D341Med (cell line): ENCODE results near the gene RXFP2.
A peak's percentile ranks its signal among the peaks of the same experiment; 100 is the strongest.

Experiments
- DNase-seq: peaks from one replicate; pipeline ENCODE4 v3.0.0; 2012; ENCODE audit warnings: low spot score

The RXFP2 gene

DNA sequence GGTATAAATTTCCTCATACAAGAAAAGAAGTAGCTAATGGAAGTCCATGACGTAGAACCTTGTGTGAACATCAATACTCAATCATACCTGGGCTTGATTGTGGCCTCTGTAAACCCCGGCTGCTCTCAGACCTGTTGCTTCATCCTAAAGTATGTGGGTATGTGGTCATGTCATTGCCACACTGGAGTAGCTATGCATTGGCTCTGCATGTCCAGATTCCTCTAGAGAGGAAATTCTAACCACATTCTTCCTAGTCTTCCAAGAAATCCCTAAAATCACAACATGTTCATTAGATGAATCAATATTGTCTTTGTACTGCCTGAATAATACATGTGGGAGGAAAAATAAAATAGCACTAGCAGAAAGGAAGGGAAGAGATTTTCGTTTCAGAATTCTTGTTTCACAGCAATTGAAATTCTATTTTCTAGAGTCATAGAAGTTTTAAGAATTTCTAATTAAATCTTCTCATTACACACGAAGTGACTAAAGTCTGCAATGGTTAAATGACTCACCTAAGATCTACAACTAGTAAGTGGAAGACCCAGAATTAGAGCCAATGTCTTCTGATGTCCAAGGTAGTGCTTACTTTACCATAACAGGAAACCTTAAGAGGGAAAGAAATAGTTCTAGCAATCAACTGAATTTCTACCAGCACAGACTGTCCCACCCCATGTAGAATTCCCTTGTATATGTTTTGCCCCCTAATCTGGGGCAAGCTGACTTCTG is 28.0 kb downstream of the RXFP2 start:
- DNase-seq = no peak

DNA sequence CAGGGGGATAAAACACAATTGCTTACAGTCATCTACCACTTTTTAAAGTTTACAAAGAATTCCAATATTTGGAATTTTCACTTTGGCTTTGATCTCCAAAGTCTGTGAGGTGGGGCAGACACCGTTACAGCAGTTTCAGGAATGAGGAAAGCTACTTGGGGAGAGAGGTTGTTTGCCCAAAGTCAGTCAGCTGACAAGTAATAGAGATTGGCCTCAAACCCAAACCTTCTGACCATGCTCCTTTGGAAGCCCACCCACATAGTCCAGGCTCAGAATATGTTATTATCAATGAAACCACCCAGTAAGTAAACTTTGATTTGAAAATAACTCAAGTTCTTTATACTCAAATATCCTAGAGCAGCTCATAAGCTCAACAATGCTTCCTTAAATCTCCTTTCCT is 29.0 kb downstream of the RXFP2 start:
- no peak for DNase-seq

GRCh38 chr13:31769575-31769974 is 30.2 kb downstream of the RXFP2 start:
- DNase-seq = no peak

GRCh38 chr13:31772231-31772630 is 32.9 kb downstream of the RXFP2 start:
- no peak for DNase-seq

DNA sequence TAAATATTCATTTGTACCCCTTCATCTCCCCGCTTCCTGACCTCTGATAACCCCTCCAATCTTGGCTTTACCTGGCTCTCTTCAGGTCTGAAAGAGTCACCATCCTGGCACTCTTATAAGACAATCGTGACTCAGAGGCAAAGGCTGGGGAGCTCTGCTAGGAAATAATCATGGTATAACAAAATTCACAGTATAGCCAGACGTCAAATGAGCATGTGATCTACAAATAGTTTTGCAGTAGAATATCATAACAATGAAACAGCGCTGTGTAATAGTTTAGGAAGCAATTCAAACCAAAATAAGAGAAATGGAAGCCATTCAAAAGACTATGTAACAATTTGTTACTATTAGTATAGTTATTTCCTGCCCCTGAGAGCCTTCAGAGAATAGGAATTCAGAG is 34.2 kb downstream of the RXFP2 start:
- no peak for DNase-seq

DNA sequence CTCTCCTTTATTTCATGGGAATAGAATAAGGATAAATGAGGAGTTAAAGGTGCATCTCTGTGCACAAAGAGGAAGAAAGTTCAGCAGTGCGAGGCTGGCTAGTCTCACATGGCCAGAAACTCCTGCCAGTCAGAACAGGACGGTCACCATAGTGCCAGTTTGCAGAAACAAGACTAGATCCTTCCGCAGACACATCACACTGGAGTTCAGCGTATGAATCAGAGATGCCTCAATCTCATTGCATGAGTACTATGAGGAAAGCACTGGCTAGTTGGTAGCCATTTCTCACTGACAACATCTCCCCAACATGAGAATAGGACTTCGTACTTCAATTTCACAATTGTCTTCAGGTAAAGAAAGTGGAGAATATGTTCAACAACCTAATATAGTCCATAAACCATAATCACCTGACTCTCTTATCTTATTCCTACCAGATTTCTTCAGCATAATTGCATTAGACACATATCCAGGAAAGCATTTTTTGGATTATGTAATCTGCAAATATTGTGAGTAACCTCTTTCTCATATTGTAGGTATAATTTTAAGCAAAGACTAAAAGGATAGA is 34.9 kb downstream of the RXFP2 start:
- DNase-seq = no peak

- DNase-seq = no peak
These were observed 35.8 kb downstream of the RXFP2 start for GRCh38 chr13:31775148-31775547.

GRCh38 chr13:31775686-31776085 is 36.4 kb downstream of the RXFP2 start:
- no peak for DNase-seq

DNA sequence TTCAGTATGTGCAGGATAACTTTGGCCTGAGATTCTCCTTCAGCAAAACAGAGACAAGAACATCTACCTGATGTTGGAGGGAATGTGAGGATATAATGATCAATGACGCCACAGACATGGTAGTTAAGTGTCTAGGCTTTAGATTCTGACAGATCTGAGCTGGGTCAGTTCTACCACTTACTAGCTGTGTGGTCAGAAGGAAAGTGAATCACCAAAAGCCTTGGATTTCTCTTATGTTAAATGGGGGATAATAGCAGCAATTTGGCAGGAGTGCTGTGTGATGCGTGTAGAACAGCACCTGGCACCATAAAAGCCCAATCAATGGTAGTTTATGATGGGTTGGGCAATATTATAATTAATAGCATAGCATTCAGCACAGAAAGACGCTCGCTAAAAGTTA is 41.7 kb downstream of the RXFP2 start:
- no peak for DNase-seq

DNA sequence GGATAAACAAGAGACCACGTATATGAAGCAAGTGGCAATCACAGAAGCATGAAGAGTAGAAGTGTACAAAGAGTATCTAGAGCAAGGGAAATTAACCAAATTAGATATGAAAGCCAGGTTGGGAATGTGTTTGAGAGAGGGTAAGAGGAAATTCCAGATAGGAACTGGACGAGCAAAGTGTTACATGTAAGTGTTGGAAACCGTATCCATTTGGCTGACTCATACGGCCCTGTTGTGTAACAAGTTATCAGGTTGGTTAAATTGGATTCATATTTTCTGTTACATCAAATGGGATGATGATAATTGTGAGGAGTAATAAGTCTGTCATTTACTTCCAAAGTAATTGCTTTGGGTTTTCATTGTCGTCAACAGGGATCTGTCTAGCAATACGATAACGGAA is 46.7 kb downstream of the RXFP2 start:
- no peak for DNase-seq

- DNase-seq = no peak
These were observed 51.7 kb downstream of the RXFP2 start for GRCh38 chr13:31790992-31791391.

- DNase-seq = no peak
These were observed 53.9 kb downstream of the RXFP2 start for GRCh38 chr13:31793246-31793645.

DNA sequence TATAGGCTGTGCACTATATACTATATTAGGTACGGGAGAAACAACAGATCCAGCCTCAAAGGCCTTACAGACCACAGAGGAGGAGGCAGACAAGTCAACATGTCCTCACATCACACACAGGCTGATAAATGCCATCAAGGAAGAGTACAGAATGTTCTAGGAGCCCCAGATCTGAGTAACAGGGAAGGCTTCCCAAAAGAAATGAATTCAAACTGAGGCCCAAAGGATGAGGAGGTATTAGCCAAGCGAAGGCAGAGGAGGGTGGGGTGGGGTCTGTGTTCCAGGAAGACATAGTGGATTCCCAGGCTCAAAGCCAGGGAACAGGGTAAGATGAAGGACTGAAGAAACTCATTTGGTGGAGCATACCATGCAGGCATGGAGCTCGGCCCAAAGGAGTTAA is 55.1 kb downstream of the RXFP2 start:
- DNase-seq = no peak

DNA sequence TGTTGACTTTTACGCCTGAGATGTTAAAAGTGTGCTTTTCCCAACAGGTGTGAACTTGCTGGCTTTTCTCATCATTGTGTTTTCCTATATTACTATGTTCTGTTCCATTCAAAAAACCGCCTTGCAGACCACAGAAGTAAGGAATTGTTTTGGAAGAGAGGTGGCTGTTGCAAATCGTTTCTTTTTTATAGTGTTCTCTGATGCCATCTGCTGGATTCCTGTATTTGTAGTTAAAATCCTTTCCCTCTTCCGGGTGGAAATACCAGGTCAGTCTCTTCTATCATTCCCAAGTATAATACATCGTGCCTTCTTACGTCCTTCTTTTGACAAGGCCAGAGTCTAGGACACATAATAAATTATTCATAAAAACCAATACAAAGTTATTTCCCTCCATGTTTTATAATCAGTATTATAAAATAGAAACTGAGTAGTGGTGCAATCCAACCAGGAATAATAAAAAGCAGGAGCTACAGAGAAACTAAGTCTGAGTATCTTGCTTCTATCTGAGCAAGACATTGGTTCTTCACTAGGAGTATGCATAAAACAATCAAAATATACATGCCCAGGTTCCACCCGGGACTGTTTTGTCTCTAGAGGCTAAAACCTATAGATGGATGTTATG is 57.9 kb downstream of the RXFP2 start:
- peak; percentile 35 for DNase-seq

GRCh38 chr13:31798189-31798588 is 58.9 kb downstream of the RXFP2 start:
- no peak for DNase-seq

DNA sequence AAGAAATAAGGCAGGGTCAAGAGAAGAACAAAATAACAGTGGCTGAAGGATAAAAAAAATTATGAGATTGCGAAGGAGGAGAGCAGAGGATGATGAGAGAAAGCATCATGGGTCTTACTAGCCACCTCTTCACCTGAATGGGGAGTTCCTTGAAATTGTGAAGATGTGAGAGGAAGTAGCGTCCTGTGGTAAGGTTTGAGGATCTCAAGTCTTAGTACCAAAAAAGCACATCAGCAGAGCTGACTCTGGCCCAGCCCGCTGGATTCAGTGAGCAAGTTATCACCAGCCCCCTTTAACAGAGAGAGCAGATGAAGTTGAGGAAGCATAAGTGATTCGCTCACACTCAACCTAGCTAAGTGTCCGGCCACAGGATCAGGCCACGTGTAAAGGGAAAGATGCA is 61.8 kb downstream of the RXFP2 start:
- DNase-seq = no peak

DNA sequence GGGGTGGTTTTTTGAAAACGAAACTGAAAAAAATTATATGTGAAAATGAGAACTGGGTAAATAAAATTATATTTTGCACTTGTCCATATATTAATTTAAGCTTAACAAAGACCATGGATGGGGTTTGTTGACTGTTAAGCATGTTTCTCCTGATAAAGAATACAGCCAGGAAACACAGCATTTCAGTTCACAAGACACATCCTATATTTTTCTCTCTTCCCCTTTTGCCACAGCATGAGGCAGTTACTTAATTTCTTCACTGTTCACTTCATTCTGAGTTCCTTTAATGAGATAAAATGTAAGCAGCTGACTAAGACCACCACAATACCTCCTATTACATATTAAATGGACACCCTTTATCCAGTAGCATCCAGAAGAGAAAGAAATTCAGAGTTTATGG is 64.0 kb downstream of the RXFP2 start:
- DNase-seq = no peak

DNA sequence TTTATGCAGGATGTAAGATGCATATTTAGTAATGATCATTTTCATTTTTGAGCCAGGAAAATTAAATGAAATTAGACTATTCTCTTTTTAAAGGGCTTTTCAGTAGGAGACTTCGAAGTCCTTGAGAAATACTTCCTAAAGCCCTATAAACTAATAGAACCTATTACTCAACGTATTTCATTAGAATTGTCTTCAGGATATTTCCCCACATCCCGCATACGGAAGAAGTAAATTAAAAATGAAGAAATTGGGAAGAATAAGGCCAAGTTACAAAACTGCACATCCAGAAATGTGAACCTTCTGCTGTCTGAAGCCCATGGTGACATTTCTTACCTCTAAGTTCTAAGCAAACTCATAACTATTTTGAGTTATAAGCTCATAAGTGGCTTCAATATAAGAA is 66.5 kb downstream of the RXFP2 start:
- no peak for DNase-seq

DNA sequence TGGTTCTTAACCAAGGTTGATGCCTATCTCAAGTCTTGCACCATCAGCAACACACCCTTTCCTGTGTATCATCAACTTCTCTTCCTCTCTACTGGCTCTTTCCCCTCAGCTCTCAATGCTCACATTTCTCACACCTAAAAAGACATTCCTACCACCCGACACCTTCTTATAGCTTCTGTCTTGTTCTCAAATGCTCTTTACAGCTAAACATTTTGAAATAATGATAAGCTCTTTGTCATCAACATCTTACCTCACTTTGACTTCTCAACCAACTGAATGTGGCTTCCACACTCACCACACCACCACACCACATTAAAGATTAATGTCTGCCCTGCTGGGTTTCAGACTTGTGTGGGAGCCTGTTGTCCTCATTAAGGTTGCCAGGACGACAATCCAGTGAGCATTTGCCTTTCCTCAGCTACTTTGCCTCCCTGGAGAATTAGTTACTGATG is 67.8 kb downstream of the RXFP2 start:
- no peak for DNase-seq

GRCh38 chr13:31814536-31814935 is 75.2 kb downstream of the RXFP2 start:
- no peak for DNase-seq

GRCh38 chr13:31815361-31816144 is 76.2 kb downstream of the RXFP2 start:
- no peak for DNase-seq

GRCh38 chr13:31818236-31818635 is 78.9 kb downstream of the RXFP2 start:
- no peak for DNase-seq
